SK-MEL-5 (cell line): Measurements from ENCODE around the gene CTDSPL2. TPM values are rescaled to one million over a fixed set of nuclear protein-coding genes. Genes with fewer than 3 reads are reported as not detected.
"Not testable (repeated sequence)": the region's sequence is repeated elsewhere in the genome, so short reads cannot be mapped to it uniquely, and the experiment has no call there.

Experiments used
- DNase-seq: peaks from one replicate; pipeline ENCODE4 v3.0.0-alpha.2; 2016; ENCODE audit warnings: low read depth, low spot score
- in situ Hi-C: cut with HindIII; loops from 2 replicates; pipeline ENCODE4 v1.10.0; 2016; ENCODE audit warnings: low sequenced_read_pairs, high pct_unique_total_duplicates, low pct_unique_long_range_greater_than_20kb
- polyA plus RNA-seq, 2 experiments: library from polyadenylated mRNA; depleted of rRNA; stranded (reverse); fragments of >200 nt; gene quantifications; 2 replicates each; pipeline ENCODE4 v1.2.3, GENCODE V29; 2015
- total RNA-seq: library from RNA; depleted of rRNA; stranded (reverse); fragments of >200 nt; shearing (Covaris generic); gene quantifications from 2 replicates; pipeline ENCODE4 v1.2.3, GENCODE V29; 2014; rRNA removed

Gene CTDSPL2
- total RNA-seq = 56.2 and 56.6 TPM in 2 replicates
- 11.5 and 16.3 TPM in 2 replicates for polyA plus RNA-seq (2015; cell fraction: cytosol; rRNA removed)
- 31.8 and 36.9 TPM in 2 replicates for polyA plus RNA-seq (2015; cell fraction: nucleus; rRNA removed)

GRCh38 chr15:44426975-44427755, at the start of gene CTDSPL2:
CTDSPL2 (plus strand) TSS chr15:44427629; CDS start chr15:44459015, 31,386 bp downstream.
- in situ Hi-C loops = no loop called here
- peak; percentile 99 for DNase-seq

- no peak for DNase-seq
- in situ Hi-C loops = no loop called here
Observed at GRCh38 chr15:44381236-44381635, 46.2 kb upstream of the CTDSPL2 start.

- in situ Hi-C loops = no loop called here
- DNase-seq = no peak
Observed at GRCh38 chr15:44385344-44385942, 42.0 kb upstream of the CTDSPL2 start.

- DNase-seq = peak; percentile 64
- in situ Hi-C loops = no loop called here
Observed at GRCh38 chr15:44394062-44394461, 33.4 kb upstream of the CTDSPL2 start.

- DNase-seq = no peak
- in situ Hi-C loops = no loop called here
Observed at GRCh38 chr15:44394562-44394961, 32.9 kb upstream of the CTDSPL2 start.

- DNase-seq = no peak
- in situ Hi-C loops = no loop called here
Observed at GRCh38 chr15:44397869-44398268, 29.6 kb upstream of the CTDSPL2 start.

- in situ Hi-C loops = no loop called here
- DNase-seq = no peak
Observed at GRCh38 chr15:44414001-44414400, 13.4 kb upstream of the CTDSPL2 start.

- peak; percentile 65 for DNase-seq
Observed at GRCh38 chr15:44427756-44428724, 611 bp downstream of the CTDSPL2 start.

GRCh38 chr15:44435893-44436667, 8.7 kb downstream of the CTDSPL2 start:
- DNase-seq = no peak
- in situ Hi-C loops = no loop called here

More at GRCh38 chr15:44427756-44428724, 611 bp downstream of the CTDSPL2 start:
- in situ Hi-C loops = no loop called here

- DNase-seq = no peak
- in situ Hi-C loops = no loop called here
Observed at GRCh38 chr15:44438402-44438801, 11.0 kb downstream of the CTDSPL2 start.

GRCh38 chr15:44441095-44441501, 13.7 kb downstream of the CTDSPL2 start:
- in situ Hi-C loops = no loop called here
- DNase-seq = no peak

GRCh38 chr15:44443515-44443914, 16.1 kb downstream of the CTDSPL2 start:
- in situ Hi-C loops = no loop called here
- DNase-seq = no peak

GRCh38 chr15:44447772-44448376, 20.4 kb downstream of the CTDSPL2 start:
- DNase-seq = no peak

GRCh38 chr15:44450172-44450571, 22.7 kb downstream of the CTDSPL2 start:
- DNase-seq = no peak
- in situ Hi-C loops = no loop called here

More at GRCh38 chr15:44447772-44448376, 20.4 kb downstream of the CTDSPL2 start:
- in situ Hi-C loops = no loop called here

GRCh38 chr15:44453578-44454283, 26.3 kb downstream of the CTDSPL2 start:
- DNase-seq, in situ Hi-C loops: not testable (repeated sequence)

GRCh38 chr15:44458429-44458828, 31.0 kb downstream of the CTDSPL2 start:
- DNase-seq = no peak
- in situ Hi-C loops = no loop called here
